Measurements from ENCODE around the gene SLC25A42.
A peak's percentile ranks its signal among the peaks of the same experiment; 100 is the strongest.

Gene SLC25A42

GRCh38 chr19:19140476-19140875 is 76.7 kb downstream of the SLC25A42 start:
- H2BK5ac ChIP-seq (ENCODE audit: low read depth, low read length, poor library complexity), result no peak overlapping the region

GRCh38 chr19:19142347-19142746 is 78.6 kb downstream of the SLC25A42 start:
- H3K36me3 ChIP-seq (ENCODE audit: control insufficient read depth in 1 of 2, insufficient read depth in 2 of 2, low read length in 2 of 2), result no peaks in the 10 kb centered on the region
- H2AK5ac ChIP-seq (ENCODE audit: low read length), result no peak overlapping the region
- WGBS (ENCODE audit: extremely low coverage, insufficient coverage, insufficient read length), result no CpG with 5 or more reads among the region's 12 CpGs

More at GRCh38 chr19:19140476-19140875, 76.7 kb downstream of the SLC25A42 start:
- Histone ChIP-seq H4K8ac (ENCODE audit: low read depth, low read length) (no peak overlapping the region), H3K27me3 (ENCODE audit: insufficient read depth, low read length) (no peaks in the 10 kb centered on the region), H3K79me1 (ENCODE audit: low read length) (peaks cover 4% of the 10 kb centered on the region), H3K4ac (ENCODE audit: low read depth, low read length) (no peak overlapping the region), H2AK5ac (ENCODE audit: low read length) (no peak overlapping the region), H3K36me3 (ENCODE audit: control insufficient read depth in 1 of 2, insufficient read depth in 2 of 2, low read length in 2 of 2) (no peaks in the 10 kb centered on the region), H2BK12ac (ENCODE audit: low read length) (no peak overlapping the region), H3K4me3 (ENCODE audit: low read depth, low read length) (no peak overlapping the region), H3K14ac (ENCODE audit: low read length) (no peak overlapping the region), H3K79me2 (ENCODE audit: control insufficient read depth, insufficient read depth, low read length, poor library complexity) (peaks cover 5% of the 10 kb centered on the region), H4K12ac (ENCODE audit: low read depth, low read length) (no peak overlapping the region), H4K91ac (ENCODE audit: low read depth, low read length) (no peak overlapping the region), H3K27ac (ENCODE audit: low read depth, low read length) (no peak overlapping the region), H3K23ac (ENCODE audit: low read length) (no peak overlapping the region), H3K4me2 (ENCODE audit: low read length) (no peak overlapping the region), H2BK120ac (ENCODE audit: insufficient read depth, low read length, poor library complexity) (no peak overlapping the region), H3K18ac (ENCODE audit: low read length) (no peak overlapping the region), H3K4me1 (ENCODE audit: control insufficient read depth in 1 of 2, insufficient read depth in 2 of 2, low read length in 2 of 2) (peaks cover 3 to 6% of the 10 kb centered on the region in 2 experiments), H3K9me3 (ENCODE audit: insufficient read depth, low read depth, low read length) (no peaks in the 10 kb centered on the region), H2AFZ (ENCODE audit: insufficient read depth, low read length, poor library complexity) (no peak overlapping the region), H3K9ac (ENCODE audit: low read length) (no peak overlapping the region)
- no peak for DNase-seq
- WGBS (ENCODE audit: extremely low coverage, insufficient coverage, insufficient read length), result no CpG with 5 or more reads among the region's 5 CpGs

GRCh38 chr19:19145281-19145680 is 81.5 kb downstream of the SLC25A42 start:
- H3K4ac ChIP-seq (ENCODE audit: low read depth, low read length), result no peak overlapping the region
- H3K4me3 ChIP-seq (ENCODE audit: low read depth, low read length), result no peak overlapping the region
- DNase-seq, result no peak
- peaks cover 2 to 4% of the 10 kb centered on the region in 2 experiments for H3K36me3 ChIP-seq (ENCODE audit: control insufficient read depth in 1 of 2, insufficient read depth in 2 of 2, low read length in 2 of 2)
- H3K79me2 ChIP-seq (ENCODE audit: control insufficient read depth, insufficient read depth, low read length, poor library complexity), result no peaks in the 10 kb centered on the region
- H3K79me1 ChIP-seq (ENCODE audit: low read length), result no peaks in the 10 kb centered on the region
- H4K12ac ChIP-seq (ENCODE audit: low read depth, low read length), result no peak overlapping the region
- H4K8ac ChIP-seq (ENCODE audit: low read depth, low read length), result no peak overlapping the region
- H2BK5ac ChIP-seq (ENCODE audit: low read depth, low read length, poor library complexity), result no peak overlapping the region
- no peak overlapping the region for H2AFZ ChIP-seq (ENCODE audit: insufficient read depth, low read length, poor library complexity)
- H4K91ac ChIP-seq (ENCODE audit: low read depth, low read length), result no peak overlapping the region
- H3K23ac ChIP-seq (ENCODE audit: low read length), result no peak overlapping the region
- no peak overlapping the region for H2AK5ac ChIP-seq (ENCODE audit: low read length)
- no peak overlapping the region for H3K9ac ChIP-seq (ENCODE audit: low read length)
- no peaks in the 10 kb centered on the region for H3K27me3 ChIP-seq (ENCODE audit: insufficient read depth, low read length)
- H3K9me3 ChIP-seq (ENCODE audit: insufficient read depth, low read depth, low read length), result no peaks in the 10 kb centered on the region
- H3K4me1 ChIP-seq (ENCODE audit: control insufficient read depth in 1 of 2, insufficient read depth in 2 of 2, low read length in 2 of 2), result no peaks in the 10 kb centered on the region
- no CpG with 5 or more reads among the region's 17 CpGs for WGBS (ENCODE audit: extremely low coverage, insufficient coverage, insufficient read length)
- H3K27ac ChIP-seq (ENCODE audit: low read depth, low read length), result no peak overlapping the region
- H2BK12ac ChIP-seq (ENCODE audit: low read length), result no peak overlapping the region
- H3K14ac ChIP-seq (ENCODE audit: low read length), result no peak overlapping the region
- H3K18ac ChIP-seq (ENCODE audit: low read length), result no peak overlapping the region
- H3K4me2 ChIP-seq (ENCODE audit: low read length), result no peak overlapping the region
- no peak overlapping the region for H2BK120ac ChIP-seq (ENCODE audit: insufficient read depth, low read length, poor library complexity)

More at GRCh38 chr19:19142347-19142746, 78.6 kb downstream of the SLC25A42 start:
- no peak overlapping the region for H4K8ac ChIP-seq (ENCODE audit: low read depth, low read length)
- no peak overlapping the region for H2AFZ ChIP-seq (ENCODE audit: insufficient read depth, low read length, poor library complexity)
- no peak overlapping the region for H3K4me3 ChIP-seq (ENCODE audit: low read depth, low read length)
- no peak overlapping the region for H3K23ac ChIP-seq (ENCODE audit: low read length)
- H3K27me3 ChIP-seq (ENCODE audit: insufficient read depth, low read length), result no peaks in the 10 kb centered on the region
- H3K79me2 ChIP-seq (ENCODE audit: control insufficient read depth, insufficient read depth, low read length, poor library complexity), result peaks cover 5% of the 10 kb centered on the region
- no peak for DNase-seq
- H4K91ac ChIP-seq (ENCODE audit: low read depth, low read length), result no peak overlapping the region
- no peak overlapping the region for H3K18ac ChIP-seq (ENCODE audit: low read length)
- no peak overlapping the region for H3K14ac ChIP-seq (ENCODE audit: low read length)
- no peak overlapping the region for H3K4me2 ChIP-seq (ENCODE audit: low read length)
- H3K4ac ChIP-seq (ENCODE audit: low read depth, low read length), result no peak overlapping the region
- peaks cover 4% of the 10 kb centered on the region for H3K79me1 ChIP-seq (ENCODE audit: low read length)
- H2BK120ac ChIP-seq (ENCODE audit: insufficient read depth, low read length, poor library complexity), result no peak overlapping the region
- H2BK5ac ChIP-seq (ENCODE audit: low read depth, low read length, poor library complexity), result no peak overlapping the region
- no peaks in the 10 kb centered on the region for H3K9me3 ChIP-seq (ENCODE audit: insufficient read depth, low read depth, low read length)
- H4K12ac ChIP-seq (ENCODE audit: low read depth, low read length), result no peak overlapping the region
- peaks cover 3 to 6% of the 10 kb centered on the region in 2 experiments for H3K4me1 ChIP-seq (ENCODE audit: control insufficient read depth in 1 of 2, insufficient read depth in 2 of 2, low read length in 2 of 2)
- H3K27ac ChIP-seq (ENCODE audit: low read depth, low read length), result no peak overlapping the region
- no peak overlapping the region for H2BK12ac ChIP-seq (ENCODE audit: low read length)
- no peak overlapping the region for H3K9ac ChIP-seq (ENCODE audit: low read length)

- H3K14ac ChIP-seq (ENCODE audit: low read length), result no peak overlapping the region
- no peaks in the 10 kb centered on the region for H3K79me1 ChIP-seq (ENCODE audit: low read length)
- no peak overlapping the region for H3K4me3 ChIP-seq (ENCODE audit: low read depth, low read length)
- no peaks in the 10 kb centered on the region for H3K9me3 ChIP-seq (ENCODE audit: insufficient read depth, low read depth, low read length)
- H3K9ac ChIP-seq (ENCODE audit: low read length), result no peak overlapping the region
- peak; percentile 45 to 82 for DNase-seq
- no peaks in the 10 kb centered on the region for H3K27me3 ChIP-seq (ENCODE audit: insufficient read depth, low read length)
- no peak overlapping the region for H3K4ac ChIP-seq (ENCODE audit: low read depth, low read length)
- peaks cover 2 to 4% of the 10 kb centered on the region in 2 experiments for H3K36me3 ChIP-seq (ENCODE audit: control insufficient read depth in 1 of 2, insufficient read depth in 2 of 2, low read length in 2 of 2)
- no peak overlapping the region for H2BK120ac ChIP-seq (ENCODE audit: insufficient read depth, low read length, poor library complexity)
- no peak overlapping the region for H3K23ac ChIP-seq (ENCODE audit: low read length)
- H3K4me2 ChIP-seq (ENCODE audit: low read length), result no peak overlapping the region
- no CpG with 5 or more reads among the region's 47 CpGs for WGBS (ENCODE audit: extremely low coverage, insufficient coverage, insufficient read length)
- no peak overlapping the region for H3K27ac ChIP-seq (ENCODE audit: low read depth, low read length)
- peak overlapping the region; percentile 52 for H4K12ac ChIP-seq (ENCODE audit: low read depth, low read length)
- H3K18ac ChIP-seq (ENCODE audit: low read length), result no peak overlapping the region
- peak overlapping the region; percentile 43 for H2BK12ac ChIP-seq (ENCODE audit: low read length)
- H2AK5ac ChIP-seq (ENCODE audit: low read length), result no peak overlapping the region
- peak overlapping the region; percentile 87 for H4K8ac ChIP-seq (ENCODE audit: low read depth, low read length)
- H3K79me2 ChIP-seq (ENCODE audit: control insufficient read depth, insufficient read depth, low read length, poor library complexity), result no peaks in the 10 kb centered on the region
- no peak overlapping the region for H2AFZ ChIP-seq (ENCODE audit: insufficient read depth, low read length, poor library complexity)
- H4K91ac ChIP-seq (ENCODE audit: low read depth, low read length), result no peak overlapping the region
- H2BK5ac ChIP-seq (ENCODE audit: low read depth, low read length, poor library complexity), result no peak overlapping the region
- no peaks in the 10 kb centered on the region for H3K4me1 ChIP-seq (ENCODE audit: control insufficient read depth in 1 of 2, insufficient read depth in 2 of 2, low read length in 2 of 2)
Observed at GRCh38 chr19:19145684-19146608, 82.2 kb downstream of the SLC25A42 start.

Data from trophoblast cell (in vitro differentiated cells and primary cell).